ENCODE results near the gene FAM3A.

The FAM3A gene

GRCh38 chrX:154515090-154515965 is 704 bp downstream of the FAM3A start:
- peak overlapping the region; percentile 64 to 68 for H3K4me3 ChIP-seq (ENCODE audit: low read depth in 1 of 2, low read length in 1 of 2)
- H3K9me3 ChIP-seq: no peaks in the 10 kb centered on the region
- no peak for TF ChIP-seq CTCF (IDR thresholded peaks at IDR 0.05)
- H3K27me3 ChIP-seq: no peaks in the 10 kb centered on the region
- peak overlapping the region; percentile 89 for H3K27ac ChIP-seq
- H3K4me1 ChIP-seq (ENCODE audit: control insufficient read depth in 1 of 2, insufficient read depth in 1 of 2, low read depth in 1 of 2, low read length in 1 of 2): peaks cover 13 to 14% of the 10 kb centered on the region in 2 experiments
- H3K36me3 ChIP-seq: no peaks in the 10 kb centered on the region

GRCh38 chrX:154513716-154514115 is 2.3 kb downstream of the FAM3A start:
- no peaks in the 10 kb centered on the region for H3K36me3 ChIP-seq
- no peaks in the 10 kb centered on the region for H3K9me3 ChIP-seq
- H3K27ac ChIP-seq: no peak overlapping the region
- H3K4me3 ChIP-seq (ENCODE audit: low read depth in 1 of 2, low read length in 1 of 2): no peak overlapping the region
- H3K27me3 ChIP-seq: no peaks in the 10 kb centered on the region
- TF ChIP-seq CTCF (IDR thresholded peaks at IDR 0.05): no peak
- H3K4me1 ChIP-seq (ENCODE audit: control insufficient read depth in 1 of 2, insufficient read depth in 1 of 2, low read depth in 1 of 2, low read length in 1 of 2): peaks cover 13 to 14% of the 10 kb centered on the region in 2 experiments

GRCh38 chrX:154512879-154513553 is 3.0 kb downstream of the FAM3A start:
- Histone ChIP-seq H3K27me3 (no peaks in the 10 kb centered on the region), H3K4me1 (ENCODE audit: control insufficient read depth in 1 of 2, insufficient read depth in 1 of 2, low read depth in 1 of 2, low read length in 1 of 2) (peaks cover 13 to 14% of the 10 kb centered on the region in 2 experiments), H3K27ac (no peak overlapping the region), H3K9me3 (no peaks in the 10 kb centered on the region), H3K36me3 (no peaks in the 10 kb centered on the region), H3K4me3 (ENCODE audit: low read depth in 1 of 2, low read length in 1 of 2) (no peak overlapping the region)
- TF ChIP-seq CTCF (IDR thresholded peaks at IDR 0.05): no peak

- TF ChIP-seq CTCF (IDR thresholded peaks at IDR 0.05): no peak
- no peaks in the 10 kb centered on the region for H3K27me3 ChIP-seq
- H3K36me3 ChIP-seq: peaks cover 9% of the 10 kb centered on the region
- no peak overlapping the region for H3K27ac ChIP-seq
- H3K4me1 ChIP-seq (ENCODE audit: control insufficient read depth in 1 of 2, insufficient read depth in 1 of 2, low read depth in 1 of 2, low read length in 1 of 2): peaks cover 11 to 14% of the 10 kb centered on the region in 2 experiments
- H3K4me3 ChIP-seq (ENCODE audit: low read depth in 1 of 2, low read length in 1 of 2): no peak overlapping the region
- no peaks in the 10 kb centered on the region for H3K9me3 ChIP-seq
Measured at GRCh38 chrX:154511761-154512160, 4.3 kb downstream of the FAM3A start.

- Histone ChIP-seq H3K4me1 (ENCODE audit: control insufficient read depth in 1 of 2, insufficient read depth in 1 of 2, low read depth in 1 of 2, low read length in 1 of 2) (no peaks in the 10 kb centered on the region), H3K27me3 (no peaks in the 10 kb centered on the region), H3K9me3 (no peaks in the 10 kb centered on the region), H3K36me3 (peaks cover 28% of the 10 kb centered on the region), H3K4me3 (ENCODE audit: low read depth in 1 of 2, low read length in 1 of 2) (no peak overlapping the region), H3K27ac (no peak overlapping the region)
- TF ChIP-seq CTCF (IDR thresholded peaks at IDR 0.05): no peak
Measured at GRCh38 chrX:154509455-154509854, 6.6 kb downstream of the FAM3A start.
